Measurements from ENCODE around the gene FRYL. TPM values are rescaled to one million over a fixed set of nuclear protein-coding genes. Genes with fewer than 3 reads are reported as not detected.
"Not testable (repeated sequence)": the region's sequence is repeated elsewhere in the genome, so short reads cannot be mapped to it uniquely, and the experiment has no call there.

FRYL gene
- total RNA-seq, 3 donors from 2014 or later = 45.1 to 47.2 (median 46.7) TPM

DNA sequence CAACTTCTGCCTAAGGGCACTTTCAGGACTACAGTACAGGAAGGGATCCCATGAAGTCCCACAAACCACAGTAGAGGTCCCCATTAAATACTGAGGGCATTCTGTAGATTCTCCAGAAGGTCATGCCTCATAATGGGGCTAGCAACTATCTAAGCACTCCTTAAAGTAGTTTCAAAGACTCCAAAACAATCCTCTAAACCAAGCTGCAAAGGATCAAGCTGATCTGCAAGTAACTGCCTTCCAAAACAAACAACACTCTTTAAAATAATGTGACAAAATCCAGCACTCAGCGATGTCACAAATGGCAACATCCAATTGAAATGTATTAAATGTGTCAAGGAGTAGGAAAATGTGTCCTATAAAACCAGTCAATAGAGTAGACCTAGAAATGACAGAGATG, 118.7 kb downstream of the FRYL start:
- Mint-ChIP-seq H3K9me3 (no peaks in the 10 kb centered on the region), H3K4me1 (ENCODE audit: low read depth) (peaks cover 30% of the 10 kb centered on the region), H3K36me3 (ENCODE audit: insufficient read depth) (peaks cover 13% of the 10 kb centered on the region), H3K27me3 (ENCODE audit: low read depth) (no peaks in the 10 kb centered on the region), H3K4me3 (no peak overlapping the region)
- no peak for ATAC-seq
- DNase-seq = no peak

DNA sequence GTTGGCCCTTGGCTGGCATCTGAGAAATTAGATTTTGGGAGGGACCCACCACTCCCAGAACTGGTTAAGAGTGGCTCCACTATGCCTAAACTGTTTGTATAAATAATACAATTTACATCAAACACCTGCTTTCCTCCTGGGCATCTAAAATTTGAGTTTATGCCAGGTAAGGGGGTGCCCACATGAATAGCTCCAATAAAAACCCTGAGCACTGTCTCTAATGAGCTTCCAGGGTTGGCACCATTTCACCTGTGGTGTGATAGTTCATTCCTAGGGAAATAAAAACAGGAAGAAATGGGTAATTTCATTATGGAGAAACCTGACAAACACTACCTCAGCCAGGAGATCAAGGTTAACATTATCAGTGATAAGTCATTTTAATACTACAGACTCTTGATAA, 119.7 kb downstream of the FRYL start:
- peaks cover 13% of the 10 kb centered on the region for H3K36me3 Mint-ChIP-seq (ENCODE audit: insufficient read depth)
- peaks cover 23% of the 10 kb centered on the region for H3K4me1 Mint-ChIP-seq (ENCODE audit: low read depth)
- H3K27me3 Mint-ChIP-seq (ENCODE audit: low read depth) = no peaks in the 10 kb centered on the region
- H3K9me3 Mint-ChIP-seq = no peaks in the 10 kb centered on the region
- no peak overlapping the region for H3K4me3 Mint-ChIP-seq
- no peak for ATAC-seq
- no peak for DNase-seq

DNA sequence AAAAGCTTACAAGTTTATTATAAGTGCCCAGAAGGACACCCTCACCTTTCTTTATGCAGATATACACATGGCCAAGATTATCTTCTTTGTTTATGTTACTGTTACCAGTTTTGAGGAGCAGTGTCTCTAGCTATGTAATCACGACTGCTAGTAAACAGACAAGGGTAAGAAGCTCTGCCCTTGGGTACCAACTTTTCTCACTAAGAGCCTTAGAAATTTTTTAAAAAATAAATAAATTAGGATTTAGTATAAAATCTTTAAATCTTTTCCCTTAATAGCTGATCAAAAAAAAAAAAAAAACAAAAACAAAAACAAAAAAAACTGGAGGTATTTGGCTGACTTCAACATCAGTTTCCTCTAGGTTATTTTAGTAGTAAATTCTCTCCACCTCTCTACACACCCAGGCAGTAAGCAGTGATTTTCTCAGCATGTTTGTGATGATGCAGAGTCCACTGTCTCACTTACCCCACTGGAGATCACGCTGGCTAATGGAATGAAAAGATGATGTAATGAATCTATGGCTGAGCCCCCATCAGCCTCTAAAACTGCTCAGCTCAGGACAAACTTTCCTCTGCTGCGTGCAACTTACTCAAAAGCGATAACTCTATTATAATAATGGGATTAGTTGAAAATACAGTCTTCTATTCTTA, 125.9 kb downstream of the FRYL start:
- DNase-seq = no peak
- Mint-ChIP-seq H3K9me3 (no peaks in the 10 kb centered on the region), H3K4me1 (ENCODE audit: low read depth) (peaks cover 45% of the 10 kb centered on the region), H3K4me3 (peak overlapping the region; percentile 24), H3K27me3 (ENCODE audit: low read depth) (no peaks in the 10 kb centered on the region), H3K36me3 (ENCODE audit: insufficient read depth) (peaks cover 16% of the 10 kb centered on the region)
- ATAC-seq = no peak

DNA sequence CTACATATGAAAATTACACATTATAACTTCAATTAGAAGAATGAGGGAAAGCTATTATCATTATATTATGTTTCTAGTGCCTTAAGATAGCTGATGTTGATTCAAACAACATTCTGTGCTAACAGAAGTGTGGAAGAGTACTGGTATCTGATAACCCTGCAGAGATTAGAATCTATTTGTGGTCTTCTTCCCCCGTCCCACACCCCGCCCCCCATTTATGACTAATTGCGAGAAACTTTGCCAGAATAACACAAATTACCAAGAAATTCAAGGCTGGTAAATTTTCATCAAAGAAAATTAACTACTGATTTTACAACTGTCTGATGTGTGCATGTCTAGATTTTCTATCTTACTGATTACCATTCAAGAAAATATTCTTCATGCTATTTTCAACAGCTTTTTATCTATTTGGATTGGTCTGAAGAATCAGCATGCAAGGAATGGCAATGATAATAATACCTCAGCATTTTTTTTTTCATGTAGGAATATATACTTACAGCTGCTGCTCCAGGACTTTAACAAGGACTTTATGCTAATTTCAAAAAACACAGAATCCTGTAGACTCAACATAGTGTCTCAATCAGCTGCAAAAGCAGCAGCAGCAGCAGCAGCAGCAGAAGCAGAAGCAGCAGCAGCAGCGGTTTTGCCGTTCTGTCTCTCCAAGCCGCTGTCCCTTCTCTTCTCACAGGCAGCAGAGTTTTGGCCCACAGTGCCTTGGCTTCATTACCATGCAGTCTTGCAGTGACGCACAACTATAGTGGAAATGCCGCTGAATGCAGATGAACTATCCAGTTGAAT, 126.7 kb downstream of the FRYL start:
- H3K27me3 Mint-ChIP-seq (ENCODE audit: low read depth) = no peaks in the 10 kb centered on the region
- H3K9me3 Mint-ChIP-seq = no peaks in the 10 kb centered on the region
- H3K4me3 Mint-ChIP-seq = peak overlapping the region; percentile 24
- DNase-seq = peak; percentile 48
- H3K4me1 Mint-ChIP-seq (ENCODE audit: low read depth) = peaks cover 43% of the 10 kb centered on the region
- H3K36me3 Mint-ChIP-seq (ENCODE audit: insufficient read depth) = peaks cover 17% of the 10 kb centered on the region
- peak; percentile 61 to 67 for ATAC-seq

DNA sequence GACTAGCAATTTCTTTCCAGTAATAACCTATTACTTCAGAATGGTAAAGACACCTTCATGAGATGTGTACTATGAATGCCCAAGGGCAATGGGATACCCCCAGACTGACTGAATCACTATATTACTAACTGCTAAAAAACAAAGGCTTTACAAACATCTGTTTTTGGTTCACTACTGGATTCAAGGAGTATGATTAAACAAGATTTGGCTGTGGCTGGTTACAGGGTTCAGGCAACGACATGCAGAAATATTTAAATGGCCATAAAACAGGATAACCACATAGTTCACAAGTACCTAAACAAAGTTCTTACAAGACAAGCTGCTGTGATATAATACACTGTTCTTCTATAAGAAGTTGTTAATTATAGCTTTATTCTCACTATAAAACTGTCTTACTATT, 128.2 kb downstream of the FRYL start:
- peak; percentile 45 to 54 for ATAC-seq
- H3K4me1 Mint-ChIP-seq (ENCODE audit: low read depth) = peaks cover 54% of the 10 kb centered on the region
- no peak overlapping the region for H3K4me3 Mint-ChIP-seq
- H3K36me3 Mint-ChIP-seq (ENCODE audit: insufficient read depth) = peaks cover 24% of the 10 kb centered on the region
- H3K27me3 Mint-ChIP-seq (ENCODE audit: low read depth) = no peaks in the 10 kb centered on the region
- no peak for DNase-seq
- H3K9me3 Mint-ChIP-seq = no peaks in the 10 kb centered on the region

DNA sequence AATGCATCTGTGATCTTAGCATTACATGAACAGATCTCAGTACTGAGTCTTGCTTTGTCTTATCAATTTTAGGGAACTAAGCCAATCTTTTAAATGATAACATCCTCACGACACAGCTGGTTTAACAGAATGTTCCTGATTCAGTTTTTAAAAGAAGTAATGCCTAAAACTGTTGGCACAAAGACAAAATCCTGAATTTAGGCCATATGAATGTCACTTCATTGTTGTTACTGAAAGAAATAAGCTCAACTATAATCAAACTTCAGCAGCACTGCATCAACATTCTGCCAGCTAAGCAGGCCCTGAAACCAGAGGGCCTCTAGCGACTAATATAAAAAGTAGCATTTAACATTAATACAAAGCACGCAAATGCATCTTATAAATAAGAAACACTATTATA, 130.6 kb downstream of the FRYL start:
- peaks cover 29% of the 10 kb centered on the region for H3K36me3 Mint-ChIP-seq (ENCODE audit: insufficient read depth)
- DNase-seq = no peak
- no peak for ATAC-seq
- peaks cover 54% of the 10 kb centered on the region for H3K4me1 Mint-ChIP-seq (ENCODE audit: low read depth)
- no peak overlapping the region for H3K4me3 Mint-ChIP-seq
- no peaks in the 10 kb centered on the region for H3K27me3 Mint-ChIP-seq (ENCODE audit: low read depth)
- H3K9me3 Mint-ChIP-seq = no peaks in the 10 kb centered on the region

DNA sequence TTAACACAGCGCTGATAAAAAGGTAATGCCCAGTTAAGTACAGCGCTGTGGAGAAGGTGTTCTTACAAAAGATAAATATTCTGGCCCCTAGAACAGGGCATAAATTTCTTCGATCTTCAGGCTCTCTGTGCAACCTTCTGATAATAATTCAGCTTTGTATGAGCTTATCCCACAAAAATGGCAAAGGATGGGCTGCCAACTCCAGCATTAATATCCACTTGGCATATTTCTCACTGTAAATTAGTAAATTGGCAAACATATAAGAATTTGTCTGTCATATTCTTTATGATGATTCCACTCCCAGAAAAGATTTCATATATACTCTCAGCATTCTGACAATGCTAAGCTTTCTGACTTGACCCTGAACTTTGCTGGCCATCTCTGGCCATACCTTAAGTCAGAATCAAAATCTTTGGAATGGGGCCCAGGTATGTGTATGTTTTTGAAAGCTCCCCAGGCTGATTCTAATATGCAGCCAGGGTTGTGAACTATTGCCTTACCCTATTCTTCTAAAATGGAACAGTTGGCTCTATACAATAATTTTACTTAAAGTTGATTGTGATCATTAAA, 134.8 kb downstream of the FRYL start:
- peaks cover 47% of the 10 kb centered on the region for H3K4me1 Mint-ChIP-seq (ENCODE audit: low read depth)

DNA sequence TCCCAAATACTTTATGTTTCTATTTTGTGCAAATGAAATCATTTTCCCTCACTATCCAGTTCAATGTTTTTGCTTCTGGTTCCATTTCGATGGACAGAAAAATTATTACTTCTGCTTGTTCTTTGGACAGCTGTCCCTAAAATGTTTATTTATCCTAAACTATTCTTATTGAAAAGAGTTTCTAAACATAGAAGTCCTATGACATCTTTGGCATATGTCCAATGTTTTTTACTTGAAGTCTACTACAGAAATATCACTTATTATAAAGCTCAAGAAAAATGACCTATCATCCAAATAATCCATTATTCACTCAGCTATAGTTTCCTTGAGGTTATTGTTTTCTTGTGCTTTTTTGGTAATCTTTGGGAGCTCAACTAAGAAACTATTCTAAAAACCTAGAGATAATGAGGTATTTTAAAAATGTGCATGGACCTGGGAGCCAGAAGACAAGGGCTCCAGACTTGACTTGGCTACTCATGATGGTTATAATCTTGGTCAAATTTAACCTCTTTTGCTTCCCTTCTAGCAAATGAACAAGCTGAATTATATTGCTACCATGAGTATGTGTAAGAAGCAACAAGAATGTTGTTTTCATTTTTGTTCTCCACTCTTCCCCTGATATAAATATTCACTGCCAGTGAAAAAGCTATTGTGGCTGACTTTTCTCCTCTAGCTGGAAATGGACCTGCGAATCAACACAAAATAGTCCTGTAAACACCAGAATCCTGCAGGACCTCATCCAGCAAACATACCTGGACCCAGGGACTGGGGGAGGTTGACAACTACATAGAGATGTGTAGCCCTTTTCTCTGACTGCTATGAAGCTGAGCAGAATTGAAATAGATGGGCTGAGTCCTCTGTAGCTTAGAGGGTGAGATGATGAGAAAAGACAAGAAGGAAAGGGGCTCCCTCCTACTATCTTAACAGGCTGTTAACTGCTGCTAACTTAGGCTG, 137.4 kb downstream of the FRYL start:
- peaks cover 18% of the 10 kb centered on the region for H3K36me3 Mint-ChIP-seq (ENCODE audit: insufficient read depth)
- peaks cover 50% of the 10 kb centered on the region for H3K4me1 Mint-ChIP-seq (ENCODE audit: low read depth)
- H3K9me3 Mint-ChIP-seq = peaks cover 3% of the 10 kb centered on the region
- no peak for DNase-seq
- no peak overlapping the region for H3K4me3 Mint-ChIP-seq
- no peaks in the 10 kb centered on the region for H3K27me3 Mint-ChIP-seq (ENCODE audit: low read depth)
- ATAC-seq = no peak

More for the DNA sequence above, 134.8 kb downstream of the FRYL start:
- H3K4me3 Mint-ChIP-seq = no peak overlapping the region
- no peaks in the 10 kb centered on the region for H3K9me3 Mint-ChIP-seq
- H3K27me3 Mint-ChIP-seq (ENCODE audit: low read depth) = no peaks in the 10 kb centered on the region
- H3K36me3 Mint-ChIP-seq (ENCODE audit: insufficient read depth) = peaks cover 15% of the 10 kb centered on the region
- DNase-seq (no peak), ATAC-seq (no peak)

DNA sequence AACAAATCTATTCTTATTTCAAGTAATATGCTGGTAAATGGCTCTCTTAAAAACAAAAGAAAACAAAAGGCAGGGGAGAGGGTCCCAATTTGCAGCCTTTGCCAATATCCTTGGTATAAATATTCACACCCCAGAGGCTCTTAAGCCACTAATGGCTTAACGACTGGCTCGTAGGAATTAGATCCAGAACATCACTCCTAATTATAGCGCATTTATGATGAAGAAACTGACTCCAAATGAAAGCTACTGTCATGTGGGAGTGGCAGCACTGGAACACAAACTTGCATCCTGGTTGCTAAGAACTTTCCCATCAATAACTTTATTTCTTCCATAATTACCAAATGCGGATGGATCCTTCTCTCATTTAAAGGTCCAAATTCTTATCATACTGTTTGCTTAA, 138.7 kb downstream of the FRYL start:
- peaks cover 3% of the 10 kb centered on the region for H3K9me3 Mint-ChIP-seq
- H3K27me3 Mint-ChIP-seq (ENCODE audit: low read depth) = no peaks in the 10 kb centered on the region
- no peak overlapping the region for H3K4me3 Mint-ChIP-seq
- no peak for DNase-seq
- H3K36me3 Mint-ChIP-seq (ENCODE audit: insufficient read depth) = peaks cover 12% of the 10 kb centered on the region
- ATAC-seq = no peak
- H3K4me1 Mint-ChIP-seq (ENCODE audit: low read depth) = peaks cover 46% of the 10 kb centered on the region

DNA sequence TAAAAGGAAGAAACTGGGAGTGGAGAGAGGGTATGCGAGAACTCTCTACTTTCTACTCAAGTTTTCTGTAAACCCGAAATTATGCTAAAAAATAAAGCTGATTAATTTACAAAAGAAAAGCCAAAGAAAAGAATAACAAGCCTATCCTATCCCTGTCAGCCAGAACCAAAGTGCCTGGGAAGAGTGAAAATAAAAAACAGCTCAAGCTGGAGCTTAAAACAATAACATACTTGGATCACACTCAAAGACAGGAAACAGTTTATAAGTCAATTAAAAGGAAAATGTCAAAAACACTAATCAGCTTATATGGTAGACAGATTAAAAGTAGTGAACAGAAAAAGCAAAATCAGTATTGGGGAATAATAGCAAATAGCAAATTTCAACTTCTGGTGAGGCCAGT, 139.4 kb downstream of the FRYL start:
- no peak overlapping the region for H3K4me3 Mint-ChIP-seq
- H3K36me3 Mint-ChIP-seq (ENCODE audit: insufficient read depth) = peaks cover 12% of the 10 kb centered on the region
- peaks cover 3% of the 10 kb centered on the region for H3K9me3 Mint-ChIP-seq
- ATAC-seq = no peak
- DNase-seq = no peak
- H3K4me1 Mint-ChIP-seq (ENCODE audit: low read depth) = peaks cover 46% of the 10 kb centered on the region
- H3K27me3 Mint-ChIP-seq (ENCODE audit: low read depth) = no peaks in the 10 kb centered on the region

DNA sequence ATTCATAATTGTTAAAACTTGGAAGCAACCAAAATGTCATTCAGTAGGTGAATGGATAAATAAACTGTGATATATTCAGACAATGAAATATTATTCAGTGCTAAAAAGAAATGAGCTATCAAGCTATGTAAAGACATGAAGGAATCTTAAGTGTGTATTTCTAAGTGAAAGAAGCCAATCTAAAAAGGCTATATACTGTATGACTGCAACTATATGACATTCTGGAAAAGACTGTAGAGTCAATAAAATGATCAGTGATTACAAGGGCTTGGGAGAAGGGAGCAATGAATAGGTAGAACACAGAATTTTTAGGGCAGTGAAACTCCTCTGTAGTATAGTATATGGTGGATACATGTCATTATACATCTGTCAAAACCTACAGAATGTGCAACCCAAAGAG, 139.9 kb downstream of the FRYL start:
- Mint-ChIP-seq H3K36me3 (ENCODE audit: insufficient read depth) (peaks cover 12% of the 10 kb centered on the region), H3K4me3 (no peak overlapping the region), H3K4me1 (ENCODE audit: low read depth) (peaks cover 46% of the 10 kb centered on the region), H3K9me3 (peaks cover 3% of the 10 kb centered on the region), H3K27me3 (ENCODE audit: low read depth) (no peaks in the 10 kb centered on the region)
- no peak for ATAC-seq
- DNase-seq = no peak

DNA sequence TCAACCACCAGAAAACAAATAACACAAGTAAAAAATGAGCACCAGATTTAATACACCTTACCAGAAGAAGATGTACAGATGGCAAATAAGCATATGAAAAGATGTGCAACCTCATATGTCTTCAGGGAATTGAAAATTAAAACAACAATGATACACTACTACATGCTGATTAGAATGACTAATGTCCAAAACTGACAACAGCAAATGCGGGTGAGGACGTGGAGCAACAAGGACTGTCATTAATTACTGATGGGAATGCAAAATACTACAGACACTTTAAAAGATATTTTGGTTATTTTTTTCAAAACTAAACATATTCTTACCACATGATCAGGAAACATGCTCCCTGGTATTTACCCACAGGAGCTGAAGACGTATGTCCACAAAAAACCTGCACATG, 140.3 kb downstream of the FRYL start:
- Mint-ChIP-seq H3K4me1 (ENCODE audit: low read depth) (peaks cover 45% of the 10 kb centered on the region), H3K36me3 (ENCODE audit: insufficient read depth) (peaks cover 12% of the 10 kb centered on the region), H3K4me3 (no peak overlapping the region), H3K27me3 (ENCODE audit: low read depth) (no peaks in the 10 kb centered on the region), H3K9me3 (peaks cover 3% of the 10 kb centered on the region)
- ATAC-seq (no peak), DNase-seq (no peak)

DNA sequence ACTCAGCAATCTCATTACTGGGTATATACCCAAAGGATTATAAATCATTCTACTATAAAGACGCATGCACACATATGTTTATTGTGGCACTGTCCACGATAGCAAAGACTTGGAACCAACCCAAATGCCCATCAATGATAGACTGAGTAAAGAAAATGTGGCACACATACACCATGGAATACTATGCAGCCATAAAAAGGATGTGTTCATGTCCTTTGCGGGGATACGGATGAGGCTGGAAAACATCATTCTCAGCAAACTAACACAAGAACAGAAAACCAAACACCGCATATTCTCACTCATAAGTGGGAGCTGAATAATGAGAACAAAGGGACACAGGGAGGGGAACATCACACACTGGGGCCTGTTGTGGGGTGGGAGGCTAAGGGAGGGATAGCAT, 141.5 kb downstream of the FRYL start:
- H3K27me3 Mint-ChIP-seq (ENCODE audit: low read depth); DNase-seq; ATAC-seq; H3K4me3 Mint-ChIP-seq; H3K9me3 Mint-ChIP-seq: not testable (repeated sequence)
- H3K4me1 Mint-ChIP-seq (ENCODE audit: low read depth) = peaks cover 45% of the 10 kb centered on the region
- peaks cover 12% of the 10 kb centered on the region for H3K36me3 Mint-ChIP-seq (ENCODE audit: insufficient read depth)

DNA sequence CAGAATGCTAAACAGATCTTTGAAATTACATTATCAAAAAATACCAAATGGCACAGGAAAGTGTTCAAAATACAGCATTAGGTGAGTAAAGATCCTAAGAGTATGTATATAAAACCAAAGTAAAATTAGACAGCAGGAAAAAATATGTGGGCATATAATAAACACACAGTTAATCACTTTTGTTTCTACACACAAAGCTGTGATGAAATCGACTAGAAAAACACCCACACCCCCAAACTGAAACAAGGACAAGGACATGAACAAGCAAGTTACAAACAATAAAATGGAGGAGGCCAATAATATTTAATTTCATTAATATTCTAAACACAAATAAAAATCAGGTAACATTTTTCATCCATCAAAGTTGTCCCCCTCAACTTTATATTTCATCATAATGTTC, 143.2 kb downstream of the FRYL start:
- peaks cover 3% of the 10 kb centered on the region for H3K9me3 Mint-ChIP-seq
- H3K36me3 Mint-ChIP-seq (ENCODE audit: insufficient read depth) = peaks cover 12% of the 10 kb centered on the region
- DNase-seq (no peak), ATAC-seq (no peak)
- no peak overlapping the region for H3K4me3 Mint-ChIP-seq
- H3K4me1 Mint-ChIP-seq (ENCODE audit: low read depth) = peaks cover 33% of the 10 kb centered on the region
- H3K27me3 Mint-ChIP-seq (ENCODE audit: low read depth) = no peaks in the 10 kb centered on the region

Measured in activated T-cell treated with anti-CD3 and anti-CD28 coated beads, Interleukin-2, amount 50 U/mL, for 4 hours (primary cell).